IPS DF 6.9 (cell line): ENCODE data around the gene B4GALT1.

Experiments
- DNase-seq: peaks from one replicate; pipeline ENCODE4 v3.0.0-alpha.2; 2013; ENCODE audit warnings: low read depth, low spot score
- H3K27ac ChIP-seq: one replicate; pipeline ENCODE4 v1.5.1; 2013; ENCODE audit warnings: low read length, control low read depth
- H3K27me3 ChIP-seq: 2 replicates; pipeline ENCODE4 v1.6.1; 2013; ENCODE audit warnings: mild to moderate bottlenecking, low read length; ENCODE audit not compliant: control insufficient read depth, insufficient read depth
- H3K36me3 ChIP-seq: 2 replicates; pipeline ENCODE4 v1.6.1; 2013; ENCODE audit warnings: low read length; ENCODE audit not compliant: control insufficient read depth, insufficient read depth
- H3K4me1 ChIP-seq: 2 replicates; pipeline ENCODE4 v1.6.1; 2013; ENCODE audit warnings: low read length; ENCODE audit not compliant: control insufficient read depth, insufficient read depth
- H3K4me3 ChIP-seq: 2 replicates; pipeline ENCODE4 v1.5.1; 2013; ENCODE audit warnings: mild to moderate bottlenecking, low read length
- H3K9me3 ChIP-seq: 2 replicates; pipeline ENCODE4 v1.6.1; 2013; ENCODE audit warnings: low read length, inconsistent platforms; ENCODE audit not compliant: control insufficient read depth, insufficient read depth
- WGBS: extraction: QIAGEN DNeasy Blood & Tissue Kit; methylation state at CpG from one replicate; pipeline ENCODE4 v1.1.7; 2013; ENCODE audit warnings: mixed read lengths, missing lambda C conversion rate; ENCODE audit not compliant: insufficient read length, insufficient coverage; 5-methylcytosine and 5-hydroxymethylcytosine counted together

B4GALT1 gene

GRCh38 chr9:33148367-33149014, 18.6 kb downstream of the B4GALT1 start:
- H3K4me1 ChIP-seq: no peaks in the 10 kb centered on the region
- no peak overlapping the region for H3K27ac ChIP-seq
- H3K36me3 ChIP-seq: no peaks in the 10 kb centered on the region
- no peak for DNase-seq
- no peaks in the 10 kb centered on the region for H3K9me3 ChIP-seq
- no CpG with 5 or more reads among the region's 4 CpGs for WGBS
- no peaks in the 10 kb centered on the region for H3K27me3 ChIP-seq
- no peak overlapping the region for H3K4me3 ChIP-seq

DNA sequence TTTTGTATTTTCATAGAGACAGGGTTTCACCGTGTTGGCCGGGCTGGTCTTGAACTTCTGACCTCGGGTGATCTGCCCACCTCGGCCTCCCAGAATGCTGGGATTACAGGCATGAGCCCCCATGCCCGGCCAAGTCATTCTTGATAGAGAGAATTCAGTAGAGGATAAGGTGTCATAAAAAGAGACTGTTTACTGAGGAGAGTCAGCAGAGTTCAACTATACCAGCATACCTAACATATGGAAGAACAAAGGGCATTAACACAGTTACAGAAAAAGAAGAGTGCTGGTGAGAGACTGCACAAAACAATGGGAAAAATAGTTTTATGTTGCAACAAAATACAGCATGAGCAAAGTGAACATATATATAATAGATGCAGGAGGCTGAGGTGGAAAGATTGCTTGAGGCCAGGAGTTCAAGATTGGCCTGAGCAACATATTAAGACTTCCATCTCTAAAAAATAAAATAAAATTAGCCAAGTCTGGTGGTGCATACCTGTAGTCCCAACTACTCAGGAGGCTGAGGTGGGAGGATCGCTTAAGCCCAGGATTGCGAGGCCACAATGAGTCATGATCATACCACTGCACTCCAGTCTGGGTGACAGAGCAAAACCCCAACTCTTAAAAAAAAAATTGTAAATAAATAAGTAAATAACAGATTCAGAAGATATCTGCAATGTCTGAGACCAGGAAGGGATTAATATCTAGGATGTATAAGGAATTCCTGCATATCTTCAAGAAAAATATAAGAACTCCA, 19.5 kb downstream of the B4GALT1 start:
- no peaks in the 10 kb centered on the region for H3K27me3 ChIP-seq
- H3K36me3 ChIP-seq: no peaks in the 10 kb centered on the region
- no CpG with 5 or more reads among the region's 7 CpGs for WGBS
- H3K27ac ChIP-seq: no peak overlapping the region
- H3K4me3 ChIP-seq: no peak overlapping the region
- H3K9me3 ChIP-seq: no peaks in the 10 kb centered on the region
- DNase-seq: no peak
- H3K4me1 ChIP-seq: no peaks in the 10 kb centered on the region

DNA sequence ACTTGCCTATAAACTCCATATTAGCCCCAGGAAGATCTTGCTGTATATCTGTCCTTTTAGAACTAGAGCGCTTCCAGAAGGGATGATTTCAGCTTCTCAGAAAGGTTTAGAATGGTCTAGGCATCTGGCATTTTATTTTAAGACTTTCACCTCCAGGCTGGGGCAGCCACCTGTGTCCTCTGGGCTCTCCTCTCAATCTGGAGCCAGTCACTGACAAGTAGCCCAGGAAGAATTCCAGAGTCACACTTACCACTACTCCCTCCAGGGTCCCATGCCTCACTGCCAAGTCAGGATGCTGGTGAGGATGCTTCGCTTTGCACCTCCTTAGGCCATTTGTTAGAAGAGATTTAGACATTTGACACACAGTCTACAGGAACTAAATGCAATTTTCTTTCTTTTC, 20.8 kb downstream of the B4GALT1 start:
- H3K27ac ChIP-seq: no peak overlapping the region
- H3K27me3 ChIP-seq: no peaks in the 10 kb centered on the region
- DNase-seq: no peak
- no peaks in the 10 kb centered on the region for H3K36me3 ChIP-seq
- no peaks in the 10 kb centered on the region for H3K4me1 ChIP-seq
- no peaks in the 10 kb centered on the region for H3K9me3 ChIP-seq
- no peak overlapping the region for H3K4me3 ChIP-seq
- WGBS: no CpG with 5 or more reads among the region's 2 CpGs

DNA sequence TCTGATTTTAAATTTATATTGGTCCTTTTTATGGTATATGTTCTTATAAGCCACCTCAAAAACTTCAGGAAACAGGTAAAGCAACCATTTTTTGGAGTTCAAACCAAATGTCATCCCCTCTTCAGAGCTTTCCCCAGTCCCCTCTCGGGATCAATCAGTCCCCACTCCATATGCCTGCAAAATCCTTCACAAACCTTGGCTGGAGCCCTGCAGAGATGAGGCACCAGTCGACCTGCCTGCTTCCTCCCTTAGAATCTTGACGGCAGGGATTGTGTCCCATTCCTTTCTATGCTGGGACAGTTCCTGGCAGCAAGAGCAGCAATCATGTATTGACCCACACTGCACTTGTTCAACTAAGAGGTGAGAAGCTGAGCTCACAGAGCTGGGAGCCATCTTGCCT, 22.6 kb downstream of the B4GALT1 start:
- no peaks in the 10 kb centered on the region for H3K27me3 ChIP-seq
- H3K9me3 ChIP-seq: no peaks in the 10 kb centered on the region
- H3K4me1 ChIP-seq: no peaks in the 10 kb centered on the region
- H3K36me3 ChIP-seq: no peaks in the 10 kb centered on the region
- DNase-seq: no peak
- no peak overlapping the region for H3K27ac ChIP-seq
- no CpG with 5 or more reads among the region's 3 CpGs for WGBS
- H3K4me3 ChIP-seq: no peak overlapping the region

DNA sequence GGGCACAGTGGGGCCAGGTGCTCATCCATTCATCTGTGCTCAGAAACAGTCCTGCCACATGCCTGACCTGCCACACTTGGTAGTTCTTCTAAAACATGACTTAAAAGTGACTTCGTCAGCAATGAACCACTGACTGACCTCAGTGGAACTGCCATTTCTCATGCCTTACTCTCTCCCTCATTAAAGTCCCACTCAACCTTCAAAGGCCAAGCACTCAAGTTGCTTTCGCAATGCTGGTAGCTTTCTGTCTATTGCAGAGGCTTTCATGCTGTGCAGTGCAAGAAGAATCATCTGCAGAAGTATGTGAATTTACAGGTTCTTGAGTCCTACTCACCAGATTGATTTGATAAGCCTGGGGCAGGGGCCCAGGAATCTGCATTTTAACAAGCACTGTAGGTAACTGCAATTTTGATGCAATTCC, 23.9 kb downstream of the B4GALT1 start:
- no peak overlapping the region for H3K27ac ChIP-seq
- no peaks in the 10 kb centered on the region for H3K9me3 ChIP-seq
- WGBS: no CpG with 5 or more reads among the region's 2 CpGs
- no peak for DNase-seq
- H3K27me3 ChIP-seq: no peaks in the 10 kb centered on the region
- H3K4me1 ChIP-seq: no peaks in the 10 kb centered on the region
- H3K4me3 ChIP-seq: no peak overlapping the region
- no peaks in the 10 kb centered on the region for H3K36me3 ChIP-seq

DNA sequence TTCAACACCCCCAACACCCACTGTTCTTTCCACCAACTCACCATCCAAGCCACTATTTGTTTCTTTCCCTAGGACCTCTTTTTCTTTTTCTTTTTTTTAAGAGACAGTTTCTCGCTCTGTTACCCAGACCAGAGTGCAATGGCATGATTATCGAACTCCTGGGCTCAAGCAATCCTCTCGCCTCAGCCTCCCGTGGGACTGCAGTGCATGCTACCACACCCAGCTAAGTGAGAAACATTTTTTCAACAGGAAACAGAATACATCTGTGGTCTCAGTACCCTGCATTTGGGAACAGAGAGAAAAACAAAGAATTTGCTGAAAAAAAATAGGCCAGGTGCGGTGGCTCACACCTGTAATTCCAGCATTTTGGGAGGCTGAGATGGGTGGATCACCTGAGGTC, 24.6 kb downstream of the B4GALT1 start:
- Histone ChIP-seq H3K36me3 (no peaks in the 10 kb centered on the region), H3K4me1 (no peaks in the 10 kb centered on the region), H3K4me3 (no peak overlapping the region), H3K27me3 (no peaks in the 10 kb centered on the region), H3K9me3 (no peaks in the 10 kb centered on the region), H3K27ac (no peak overlapping the region)
- DNase-seq: no peak
- WGBS: no CpG with 5 or more reads among the region's 5 CpGs

GRCh38 chr9:33140401-33141360, 26.5 kb downstream of the B4GALT1 start:
- no peak for DNase-seq
- no peak overlapping the region for H3K4me3 ChIP-seq
- H3K27me3 ChIP-seq: no peaks in the 10 kb centered on the region
- H3K36me3 ChIP-seq: no peaks in the 10 kb centered on the region
- H3K9me3 ChIP-seq: no peaks in the 10 kb centered on the region
- no peak overlapping the region for H3K27ac ChIP-seq
- WGBS: no CpG with 5 or more reads among the region's 9 CpGs
- H3K4me1 ChIP-seq: no peaks in the 10 kb centered on the region

- WGBS: no CpG with 5 or more reads among the region's 18 CpGs
- DNase-seq: no peak
- Histone ChIP-seq H3K27me3 (no peaks in the 10 kb centered on the region), H3K4me3 (no peak overlapping the region), H3K36me3 (no peaks in the 10 kb centered on the region), H3K4me1 (no peaks in the 10 kb centered on the region), H3K9me3 (no peaks in the 10 kb centered on the region), H3K27ac (no peak overlapping the region)
Measured at GRCh38 chr9:33139421-33140228, 27.5 kb downstream of the B4GALT1 start.

GRCh38 chr9:33138768-33139167, 28.4 kb downstream of the B4GALT1 start:
- WGBS: 100% methylated on average over 3 of the region's 7 CpGs
- no peaks in the 10 kb centered on the region for H3K4me1 ChIP-seq
- H3K9me3 ChIP-seq: no peaks in the 10 kb centered on the region
- no peaks in the 10 kb centered on the region for H3K36me3 ChIP-seq
- no peak for DNase-seq
- H3K27me3 ChIP-seq: no peaks in the 10 kb centered on the region
- no peak overlapping the region for H3K27ac ChIP-seq
- no peak overlapping the region for H3K4me3 ChIP-seq
